Fibroblast of skin of scalp (primary cell): Measurements from ENCODE around the gene NEK3. TPM values are rescaled to one million over a fixed set of nuclear protein-coding genes. Genes with fewer than 3 reads are reported as not detected.
A peak's percentile ranks its signal among the peaks of the same experiment; 100 is the strongest.
"Not testable (repeated sequence)": the region's sequence is repeated elsewhere in the genome, so short reads cannot be mapped to it uniquely, and the experiment has no call there.

Experiments
- DNase-seq: peaks from one replicate; pipeline ENCODE4 v3.0.0-alpha.2; 2013
- polyA plus RNA-seq, 2 experiments: library from polyadenylated mRNA; unstranded; fragments of 120-200 nt; gene quantifications; one replicate each; pipeline ENCODE4 v1.2.1, GENCODE V29; 2013; ENCODE audit not compliant: insufficient read length in 2 of 2

NEK3 gene
- 13.0 TPM for polyA plus RNA-seq (2013, experiment 1 of 2; ENCODE audit: insufficient read length)
- polyA plus RNA-seq (2013, experiment 2 of 2; ENCODE audit: insufficient read length) = 16.1 TPM

GRCh38 chr13:52159159-52159982 is at the start of gene NEK3:
NEK3 (minus strand) TSS chr13:52159597; CDS start chr13:52156191, 3,406 bp downstream.
- DNase-seq = peak; percentile 74

DNA sequence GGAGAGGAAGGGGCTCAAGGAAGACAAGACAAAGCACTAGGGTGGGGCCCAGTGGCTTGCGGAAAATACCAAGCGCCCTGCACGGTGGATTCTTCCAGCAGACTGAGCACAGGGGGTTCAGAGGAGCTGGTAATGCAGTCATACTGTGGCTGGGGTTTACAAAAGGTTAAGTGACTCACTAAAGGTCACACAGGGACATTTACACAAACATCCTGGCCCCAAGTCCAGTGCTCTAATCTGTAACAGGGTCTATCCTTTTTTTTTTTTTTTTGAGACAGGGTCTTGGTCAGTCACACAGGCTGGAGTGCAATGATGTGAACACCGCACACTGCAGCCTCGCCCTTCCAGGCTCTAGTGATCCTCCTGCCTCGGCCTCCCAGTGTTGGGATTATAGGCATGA is 49.0 kb upstream of the NEK3 start:
- not testable (repeated sequence) for DNase-seq

- not testable (repeated sequence) for DNase-seq
These were observed 48.5 kb upstream of the NEK3 start for GRCh38 chr13:52207896-52208295.

- DNase-seq = not testable (repeated sequence)
These were observed 47.9 kb upstream of the NEK3 start for GRCh38 chr13:52207337-52207736.

GRCh38 chr13:52204546-52204945 is 45.1 kb upstream of the NEK3 start:
- peak; percentile 0 for DNase-seq

- DNase-seq = peak; percentile 76
These were observed 44.5 kb upstream of the NEK3 start for GRCh38 chr13:52203864-52204263.

DNA sequence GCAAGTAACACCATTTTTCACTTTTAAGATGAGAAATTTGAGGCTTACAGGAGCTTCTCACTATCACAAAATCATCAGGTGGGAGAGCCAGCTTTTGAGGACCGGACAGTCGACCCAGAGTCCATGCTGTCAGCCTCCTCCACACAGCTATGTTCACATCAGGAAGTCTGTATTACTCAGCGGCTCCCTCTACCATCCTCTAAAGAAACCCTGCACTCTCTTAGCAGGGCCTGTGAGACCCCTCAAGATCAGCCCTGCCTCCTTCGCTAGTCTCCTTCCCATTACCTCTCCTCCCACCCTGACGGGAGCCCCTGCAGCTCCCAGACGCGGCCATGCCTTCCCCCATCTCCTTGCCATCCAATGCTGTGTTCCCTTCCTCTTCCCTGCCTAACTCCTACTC is 43.1 kb upstream of the NEK3 start:
- not testable (repeated sequence) for DNase-seq

- DNase-seq = peak; percentile 43
These were observed 42.2 kb upstream of the NEK3 start for GRCh38 chr13:52201439-52202193.

GRCh38 chr13:52195401-52195837 is 36.0 kb upstream of the NEK3 start:
- DNase-seq = peak; percentile 80

DNA sequence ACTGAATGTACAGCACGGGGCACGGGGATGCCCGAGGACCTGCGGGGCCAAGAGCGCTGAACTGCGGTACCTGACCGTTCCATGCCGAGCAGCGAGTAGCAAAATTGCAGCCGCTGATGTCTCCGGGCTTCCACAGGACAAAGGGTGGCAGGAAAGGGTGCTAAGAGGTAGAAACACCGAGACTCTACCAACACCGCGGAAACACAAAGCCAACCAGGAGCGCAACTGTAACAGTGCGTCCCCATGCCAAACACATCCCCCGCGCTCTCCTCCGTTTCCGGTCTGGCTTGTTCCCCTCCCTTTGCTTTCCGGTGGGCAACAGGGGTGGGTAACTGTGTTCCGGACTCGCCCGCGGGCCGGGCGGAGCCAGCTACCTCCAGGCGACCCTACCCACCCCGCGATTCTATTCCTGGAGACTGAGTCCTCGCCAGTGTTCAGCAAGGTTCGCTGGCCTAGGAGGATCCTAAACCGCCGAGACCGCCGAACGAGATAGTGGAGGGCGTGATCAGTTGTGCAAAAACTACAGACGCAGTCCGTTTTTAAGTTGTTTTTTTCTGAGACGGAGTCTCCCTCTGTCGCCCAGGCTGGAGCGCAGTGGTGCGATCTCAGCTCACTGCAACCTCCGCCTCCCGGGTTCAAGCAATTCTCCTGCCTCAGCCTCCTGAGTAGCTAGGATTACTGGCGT is 34.9 kb upstream of the NEK3 start:
- peak; percentile 85 for DNase-seq

DNA sequence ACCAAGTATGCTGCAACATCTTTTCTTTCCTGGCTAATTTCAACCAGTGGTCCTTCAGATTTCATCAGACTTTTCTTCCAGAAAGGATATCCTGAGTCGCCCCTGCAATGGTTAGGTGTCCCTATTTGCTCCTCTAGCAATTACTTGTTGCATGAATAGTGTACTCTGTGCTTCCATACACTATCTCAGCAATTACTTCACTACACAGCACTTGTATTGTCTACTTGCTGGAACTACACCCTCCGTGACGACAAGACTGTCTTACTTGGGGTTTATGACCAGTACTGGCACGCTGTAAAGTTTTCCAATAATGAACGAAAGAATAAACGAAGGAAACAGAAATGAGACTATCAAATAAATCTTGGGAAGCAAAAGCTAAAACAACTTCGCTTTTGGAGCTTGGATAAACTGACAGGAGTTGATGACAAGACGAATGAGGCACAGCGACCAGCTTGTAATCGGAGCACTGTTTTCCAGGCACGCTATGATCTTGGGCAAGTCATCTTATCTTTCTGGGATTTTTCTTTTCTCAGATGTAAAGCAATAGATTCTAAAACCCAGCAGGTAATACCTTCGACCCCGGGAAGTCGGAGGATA is 34.3 kb upstream of the NEK3 start:
- not testable (repeated sequence) for DNase-seq

- not testable (repeated sequence) for DNase-seq
These were observed 28.2 kb upstream of the NEK3 start for GRCh38 chr13:52187424-52188187.

DNA sequence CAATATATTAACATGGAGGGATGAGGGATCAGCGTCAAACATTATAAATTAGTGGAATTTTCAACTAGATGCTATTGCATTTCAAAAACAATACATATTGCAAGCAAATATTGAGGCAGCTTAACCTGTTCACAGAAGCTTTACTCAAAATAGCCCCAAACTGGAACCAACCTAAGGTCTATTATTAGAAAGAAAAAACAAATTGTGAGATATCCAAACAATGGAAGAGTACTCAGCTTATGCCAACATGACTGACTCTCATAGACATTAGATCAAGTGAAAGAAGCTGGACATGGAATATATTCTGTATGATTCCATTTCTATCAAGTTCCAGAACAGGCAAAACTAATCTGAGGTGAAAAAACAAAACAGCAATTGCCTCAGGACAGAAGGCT is 27.6 kb upstream of the NEK3 start:
- no peak for DNase-seq

DNA sequence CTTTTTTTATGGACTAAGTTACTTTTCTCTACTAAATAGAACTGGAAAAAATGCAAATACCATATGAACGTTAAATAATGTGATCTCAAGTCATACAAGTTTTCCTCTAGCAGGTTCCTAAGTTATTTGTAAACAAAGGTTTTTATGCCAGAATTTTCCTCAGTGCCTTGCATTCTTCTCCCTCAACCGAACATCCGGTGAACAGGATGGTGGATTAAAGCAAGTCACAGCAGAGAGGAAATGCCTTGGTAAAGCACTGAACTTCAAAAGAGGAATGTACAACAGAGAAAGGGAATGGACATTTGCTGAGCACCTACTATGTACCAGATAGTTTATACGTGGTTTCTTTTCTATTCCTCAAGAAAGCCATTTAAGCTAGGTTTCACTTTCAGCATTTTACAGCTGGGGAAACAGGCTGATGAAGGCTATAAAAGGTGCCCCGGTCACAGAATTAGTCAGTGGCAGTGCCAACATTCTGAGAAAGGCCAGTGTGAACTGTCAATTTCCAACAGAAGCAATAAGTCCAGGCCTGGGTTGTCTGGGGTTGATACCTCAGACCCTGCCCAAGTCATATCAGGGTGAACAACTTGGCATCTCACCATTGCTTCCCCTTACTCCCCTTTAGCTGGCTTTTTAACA is 22.0 kb upstream of the NEK3 start:
- DNase-seq = not testable (repeated sequence)

DNA sequence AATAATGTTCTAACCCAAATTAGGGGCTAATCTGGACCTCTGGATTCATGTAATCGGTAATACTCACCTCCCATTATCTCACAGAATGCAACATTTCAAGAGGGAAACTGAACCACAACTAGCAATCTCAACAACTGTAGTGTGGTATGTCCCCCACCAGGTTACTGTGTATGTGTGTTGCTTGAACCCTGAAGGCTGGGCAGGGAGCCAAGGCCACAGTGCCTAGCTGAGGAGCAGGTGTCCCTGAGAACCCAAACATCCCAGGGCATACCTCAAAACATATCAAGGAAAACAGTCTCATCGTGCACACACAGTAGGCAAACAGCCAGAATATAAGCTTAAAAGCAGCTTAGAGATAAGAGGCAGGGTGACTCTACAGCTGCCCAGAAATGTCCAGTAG is 20.5 kb upstream of the NEK3 start:
- no peak for DNase-seq

- no peak for DNase-seq
These were observed 17.9 kb upstream of the NEK3 start for GRCh38 chr13:52177276-52177675.

DNA sequence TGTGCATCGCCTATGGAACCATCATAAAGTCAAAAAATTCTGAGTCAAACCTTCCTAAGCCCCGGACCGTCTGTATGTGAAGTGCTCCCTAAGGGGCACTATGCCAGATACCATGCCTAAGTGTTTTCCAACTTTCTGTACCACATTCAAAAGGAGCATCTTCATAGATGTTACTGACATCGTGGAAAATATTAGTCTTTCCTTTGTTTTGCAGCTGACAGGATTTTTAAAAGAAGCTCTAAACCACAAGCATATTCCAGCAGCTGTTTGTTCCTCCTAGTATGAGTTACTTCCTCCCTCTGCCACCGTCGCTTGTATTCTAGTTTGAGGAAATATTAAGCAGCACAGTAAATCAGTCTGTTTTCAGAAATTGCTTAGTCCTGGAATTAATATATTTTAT is 14.6 kb upstream of the NEK3 start:
- not testable (repeated sequence) for DNase-seq

DNA sequence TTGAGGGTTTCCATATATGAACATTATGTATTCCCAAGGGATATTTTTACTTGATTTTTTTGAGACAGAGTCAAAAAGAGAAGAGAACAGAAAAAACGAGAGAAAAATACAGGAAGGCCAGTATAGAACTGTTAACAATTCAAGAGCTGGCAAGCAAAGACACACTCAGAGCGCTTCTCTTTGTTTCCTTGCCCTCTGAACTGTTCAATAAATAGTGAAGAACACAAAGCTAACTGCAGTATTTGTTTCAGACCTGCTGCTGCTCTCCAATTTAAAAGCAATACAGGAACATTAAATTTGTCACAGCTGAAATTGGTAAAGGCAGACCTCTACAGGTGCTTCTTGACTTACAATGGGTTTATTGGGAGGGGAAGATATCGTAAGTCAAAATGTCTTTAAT is 14.0 kb upstream of the NEK3 start:
- DNase-seq = no peak

GRCh38 chr13:52171686-52172085 is 12.3 kb upstream of the NEK3 start:
- not testable (repeated sequence) for DNase-seq

GRCh38 chr13:52170828-52171391 is 11.5 kb upstream of the NEK3 start:
- not testable (repeated sequence) for DNase-seq

- no peak for DNase-seq
These were observed 10.4 kb upstream of the NEK3 start for GRCh38 chr13:52169839-52170238.
